Gastrocnemius medialis (tissue), 4 donors: ENCODE results near the gene SSTR4. TPM values are rescaled to one million over a fixed set of nuclear protein-coding genes. Genes with fewer than 3 reads are reported as not detected.
A peak's percentile ranks its signal among the peaks of the same experiment; 100 is the strongest.

Source experiments
- ATAC-seq, 2 donors: fragments of 150-250 bp; one replicate each; pipeline ENCODE4 v1.9.1; 2016
- DNase-seq, 2 donors: peaks; one replicate each; pipeline ENCODE4 v3.0.0-alpha.2; 2019
- H3K27ac ChIP-seq, 4 donors: fragments of 200-600 bp; sonication (generic); 1 replicate in 1 of 4; 2 replicates in 3 of 4; pipeline ENCODE4 v1.5.1; 2016 to 2018; ENCODE audit warnings: mild to moderate bottlenecking in 2 of 4, moderate library complexity in 1 of 4
- H3K27me3 ChIP-seq, 3 donors: fragments of 200-600 bp; sonication (generic) in 2 of 3; 1 replicate in 1 of 3; 2 replicates in 2 of 3; pipeline versions ENCODE4 v1.5.1 to v1.6.0; 2016 to 2019; ENCODE audit warnings: mild to moderate bottlenecking in 1 of 3, moderate library complexity in 1 of 3
- H3K36me3 ChIP-seq, 2 donors: fragments of 200-600 bp; sonication (generic) in 1 of 2; one replicate each; pipeline ENCODE4 v1.5.1; 2017 to 2018
- H3K4me1 ChIP-seq, 2 donors: fragments of 200-600 bp; sonication (generic) in 1 of 2; one replicate each; pipeline ENCODE4 v1.5.1; 2016 to 2017; ENCODE audit warnings: mild to moderate bottlenecking in 2 of 2
- H3K4me3 ChIP-seq, 4 donors: fragments of 200-600 bp; sonication (generic) in 3 of 4; 1 replicate in 1 of 4; 2 replicates in 3 of 4; pipeline ENCODE4 v1.5.1; 2016 to 2019; ENCODE audit warnings: mild to moderate bottlenecking in 2 of 4
- H3K9me3 ChIP-seq, 3 donors: fragments of 200-600 bp; sonication (generic) in 2 of 3; 1 replicate in 1 of 3; 2 replicates in 2 of 3; pipeline ENCODE4 v1.5.1; 2016 to 2019
- POLR2A ChIP-seq, 2 donors: fragments of 450-650 bp; IDR thresholded peaks; one replicate each; pipeline ENCODE4 v1.6.1; 2017; ENCODE audit warnings: antibody characterized with exemption in 2 of 2, mild to moderate bottlenecking in 2 of 2, moderate library complexity in 2 of 2
- in situ Hi-C, 4 donors: fragments of 200-750 bp; cut with MboI; loops; one replicate each; pipeline versions ENCODE4 v1.15.0 to v1.8.0; 2017; ENCODE audit warnings: low sequenced_read_pairs in 4 of 4
- intact Hi-C: fragments of 100-400 bp; cut with DNase I; formaldehyde crosslinking; loops from one replicate; pipeline ENCODE4 v1.15.1; 2023; ENCODE audit warnings: low total_unique reads
- total RNA-seq, 4 donors: library from RNA; depleted of rRNA; stranded (reverse); fragments of >200 nt; gene quantifications; one replicate each; pipeline versions ENCODE4 v1.1.0 to v1.2.3, GENCODE V29; 2016
- TF ChIP-seq, protein P1 (sequence below), 5 experiments: fragments of 450-650 bp in 3 of 5; fragments of 200-600 bp in 2 of 5; sonication (generic) in 2 of 5; IDR thresholded peaks in 4 of 5; conservative IDR thresholded peaks in 1 of 5; 1 replicate in 4 of 5; 2 replicates in 1 of 5; pipeline ENCODE4 v1.5.1; 2016 to 2019; ENCODE audit warnings: antibody characterized with exemption in 5 of 5, mild to moderate bottlenecking in 3 of 5, moderate library complexity in 3 of 5

Gene SSTR4
- total RNA-seq, 4 donors from 2014 or later = not detected

DNA sequence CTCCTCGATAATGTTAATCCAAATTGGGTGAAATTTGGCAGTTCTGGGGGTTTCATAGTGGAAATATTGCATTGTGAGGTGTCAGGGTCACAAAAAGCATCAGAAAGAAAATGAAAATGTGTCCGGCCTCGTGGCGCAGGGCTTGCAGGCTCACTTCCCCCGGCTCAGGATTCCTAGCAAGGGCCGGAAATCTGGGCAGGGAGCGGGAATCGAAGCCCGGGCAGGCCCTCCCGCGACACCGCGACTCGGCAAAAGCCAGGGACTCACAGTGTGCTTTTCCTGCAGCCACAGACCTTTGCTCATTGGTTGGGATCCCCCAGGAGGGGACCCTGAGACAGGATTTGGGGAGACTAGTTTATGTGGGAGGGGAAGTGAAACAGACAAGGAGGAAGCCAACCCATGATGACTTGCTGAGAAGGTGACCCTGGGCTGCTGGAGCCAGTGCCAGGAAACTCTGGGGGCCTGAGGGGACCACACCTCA lies 51.9 kb downstream of the SSTR4 start:
- ATAC-seq (no peak), DNase-seq (no peak)
- Histone ChIP-seq H3K9me3 (no peaks in the 10 kb centered on the region), H3K27me3 (no peaks in the 10 kb centered on the region), H3K27ac (peak overlapping the region; percentile 75 to 90 (median 83)), H3K36me3 (no peaks in the 10 kb centered on the region), H3K4me1 (peaks cover 8 to 22% of the 10 kb centered on the region in 2 donors), H3K4me3 (peak overlapping the region in 3 of 4 donors; percentile 12 to 57 (median 44))
- intact Hi-C loops = no loop called here
- in situ Hi-C loops = no loop called here
- TF ChIP-seq, protein P1, sequence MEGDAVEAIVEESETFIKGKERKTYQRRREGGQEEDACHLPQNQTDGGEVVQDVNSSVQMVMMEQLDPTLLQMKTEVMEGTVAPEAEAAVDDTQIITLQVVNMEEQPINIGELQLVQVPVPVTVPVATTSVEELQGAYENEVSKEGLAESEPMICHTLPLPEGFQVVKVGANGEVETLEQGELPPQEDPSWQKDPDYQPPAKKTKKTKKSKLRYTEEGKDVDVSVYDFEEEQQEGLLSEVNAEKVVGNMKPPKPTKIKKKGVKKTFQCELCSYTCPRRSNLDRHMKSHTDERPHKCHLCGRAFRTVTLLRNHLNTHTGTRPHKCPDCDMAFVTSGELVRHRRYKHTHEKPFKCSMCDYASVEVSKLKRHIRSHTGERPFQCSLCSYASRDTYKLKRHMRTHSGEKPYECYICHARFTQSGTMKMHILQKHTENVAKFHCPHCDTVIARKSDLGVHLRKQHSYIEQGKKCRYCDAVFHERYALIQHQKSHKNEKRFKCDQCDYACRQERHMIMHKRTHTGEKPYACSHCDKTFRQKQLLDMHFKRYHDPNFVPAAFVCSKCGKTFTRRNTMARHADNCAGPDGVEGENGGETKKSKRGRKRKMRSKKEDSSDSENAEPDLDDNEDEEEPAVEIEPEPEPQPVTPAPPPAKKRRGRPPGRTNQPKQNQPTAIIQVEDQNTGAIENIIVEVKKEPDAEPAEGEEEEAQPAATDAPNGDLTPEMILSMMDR (IDR thresholded peaks at IDR 0.05 in 4 of 5, conservative IDR thresholded peaks at IDR 0.05 in 1 of 5) = no peak
- no peak for TF ChIP-seq POLR2A (IDR thresholded peaks at IDR 0.05)

- in situ Hi-C loops (no loop called here), intact Hi-C loops (no loop called here)
- Histone ChIP-seq H3K4me3 (no peak overlapping the region), H3K27me3 (no peaks in the 10 kb centered on the region), H3K4me1 (peaks cover 16 to 29% of the 10 kb centered on the region in 2 donors), H3K9me3 (no peaks in the 10 kb centered on the region), H3K36me3 (no peaks in the 10 kb centered on the region), H3K27ac (peak overlapping the region; percentile 75 to 90 (median 83))
- DNase-seq (no peak), ATAC-seq (no peak)
- TF ChIP-seq, protein P1 (IDR thresholded peaks at IDR 0.05 in 4 of 5, conservative IDR thresholded peaks at IDR 0.05 in 1 of 5) = no peak
- TF ChIP-seq POLR2A (IDR thresholded peaks at IDR 0.05) = no peak
These were observed 52.6 kb downstream of the SSTR4 start for GRCh38 chr20:23087587-23088251.

Other genes starting within 250 kb of the SSTR4 start
- 10 to 100 TPM in 3 of 4 donors, 1 to 10 TPM in 1; 9.0 to 25.7 (median 17.5) TPM for gene THBD, start 14.4 kb downstream of the SSTR4 start, total RNA-seq
- gene CD93, start 51.0 kb downstream of the SSTR4 start, total RNA-seq = 10 to 100 TPM; 17.3 to 22.2 (median 21.1) TPM